ENCODE measurements around the gene MIPEP.

- no peak for TF ChIP-seq LARP7 (IDR thresholded peaks at IDR 0.05)
- TF ChIP-seq RAD21 (CRISPR knock-in tag; conservative IDR thresholded peaks at IDR 0.05 in 1 of 2, IDR thresholded peaks at IDR 0.05 in 1 of 2) = no peak
- TF ChIP-seq NFYB (IDR thresholded peaks at IDR 0.05; ENCODE audit: extremely low read depth, insufficient read length) = no peak
- TF ChIP-seq JUNB (CRISPR knock-in tag; conservative IDR thresholded peaks at IDR 0.05) = no peak
- TF ChIP-seq CTCF (IDR thresholded peaks at IDR 0.05 in 2 of 3, conservative IDR thresholded peaks at IDR 0.05 in 1 of 3; ENCODE audit: insufficient read depth in 2 of 3, low read depth in 1 of 3, low read length in 3 of 3) = no peak
- no peak for TF ChIP-seq USF2 (CRISPR knock-in tag; IDR thresholded peaks at IDR 0.05)
- no peak for TF ChIP-seq SIRT6 (IDR thresholded peaks at IDR 0.05; ENCODE audit: low read depth, low read length)
- TF ChIP-seq REST (IDR thresholded peaks at IDR 0.05; ENCODE audit: borderline replicate concordance) = no peak
- no peak for TF ChIP-seq REST (CRISPR knock-in tag; IDR thresholded peaks at IDR 0.05; ENCODE audit: low read depth)
- no peak for TF ChIP-seq YY1 (IDR thresholded peaks at IDR 0.05; ENCODE audit: borderline replicate concordance in 1 of 3, control insufficient read depth in 1 of 3, extremely low read depth in 1 of 3, insufficient read depth in 3 of 3, insufficient read length in 1 of 3, insufficient replicate concordance in 2 of 3, low read depth in 1 of 3, low read length in 2 of 3)
- TF ChIP-seq UBTF (IDR thresholded peaks at IDR 0.05; ENCODE audit: borderline replicate concordance in 1 of 2, low read depth in 2 of 2, low read length in 2 of 2) = no peak
Observed at GRCh38 chr13:23828866-23829265, 60.3 kb downstream of the MIPEP start.

All from K562 (cell line).